NCI-H82 treated with DMSO at 0.1 percent for 48 hours (cell line): ENCODE data around the gene MRTFB.
"Not testable (repeated sequence)": the region's sequence is repeated elsewhere in the genome, so short reads cannot be mapped to it uniquely, and the experiment has no call there.

Experiments used
- DNase-seq: peaks from one replicate; lab custom pipeline; 2025; ENCODE audit not compliant: unreplicated experiment; lab: John Stamatoyannopoulos, UW

The MRTFB gene

GRCh38 chr16:14105760-14106375, 34.7 kb downstream of the MRTFB start:
- no peak for DNase-seq

GRCh38 chr16:14106457-14106856, 35.3 kb downstream of the MRTFB start:
- no peak for DNase-seq

GRCh38 chr16:14106961-14107360, 35.8 kb downstream of the MRTFB start:
- DNase-seq: no peak

- no peak for DNase-seq
These were observed 38.1 kb downstream of the MRTFB start for GRCh38 chr16:14109077-14109775.

- no peak for DNase-seq
These were observed 38.9 kb downstream of the MRTFB start for GRCh38 chr16:14109782-14110727.

GRCh38 chr16:14110728-14111251, 39.7 kb downstream of the MRTFB start:
- DNase-seq: no peak

- no peak for DNase-seq
These were observed 40.8 kb downstream of the MRTFB start for GRCh38 chr16:14111713-14112538.

GRCh38 chr16:14112539-14112856, 41.4 kb downstream of the MRTFB start:
- no peak for DNase-seq

- DNase-seq: no peak
These were observed 42.2 kb downstream of the MRTFB start for GRCh38 chr16:14113344-14113743.

- DNase-seq: no peak
These were observed 45.9 kb downstream of the MRTFB start for GRCh38 chr16:14117051-14117450.

- no peak for DNase-seq
These were observed 48.7 kb downstream of the MRTFB start for GRCh38 chr16:14119799-14120198.

- no peak for DNase-seq
These were observed 49.2 kb downstream of the MRTFB start for GRCh38 chr16:14120335-14120734.

- DNase-seq: no peak
These were observed 50.0 kb downstream of the MRTFB start for GRCh38 chr16:14121142-14121541.

- DNase-seq: no peak
These were observed 50.8 kb downstream of the MRTFB start for GRCh38 chr16:14121872-14122271.

- DNase-seq: not testable (repeated sequence)
These were observed 51.3 kb downstream of the MRTFB start for GRCh38 chr16:14122430-14122829.

GRCh38 chr16:14125000-14125681, 54.0 kb downstream of the MRTFB start:
- no peak for DNase-seq

GRCh38 chr16:14125708-14126107, 54.6 kb downstream of the MRTFB start:
- no peak for DNase-seq

GRCh38 chr16:14128097-14128496, 57.0 kb downstream of the MRTFB start:
- DNase-seq: no peak

- no peak for DNase-seq
These were observed 58.4 kb downstream of the MRTFB start for GRCh38 chr16:14129502-14129901.
